ENCODE data around the gene DNAJC22. TPM values are rescaled to one million over a fixed set of nuclear protein-coding genes. Genes with fewer than 3 reads are reported as not detected.

The DNAJC22 gene
- total and polyA plus RNA-seq, 2 donors from 2014 or later = 15.1 to 16.2 TPM

DNA sequence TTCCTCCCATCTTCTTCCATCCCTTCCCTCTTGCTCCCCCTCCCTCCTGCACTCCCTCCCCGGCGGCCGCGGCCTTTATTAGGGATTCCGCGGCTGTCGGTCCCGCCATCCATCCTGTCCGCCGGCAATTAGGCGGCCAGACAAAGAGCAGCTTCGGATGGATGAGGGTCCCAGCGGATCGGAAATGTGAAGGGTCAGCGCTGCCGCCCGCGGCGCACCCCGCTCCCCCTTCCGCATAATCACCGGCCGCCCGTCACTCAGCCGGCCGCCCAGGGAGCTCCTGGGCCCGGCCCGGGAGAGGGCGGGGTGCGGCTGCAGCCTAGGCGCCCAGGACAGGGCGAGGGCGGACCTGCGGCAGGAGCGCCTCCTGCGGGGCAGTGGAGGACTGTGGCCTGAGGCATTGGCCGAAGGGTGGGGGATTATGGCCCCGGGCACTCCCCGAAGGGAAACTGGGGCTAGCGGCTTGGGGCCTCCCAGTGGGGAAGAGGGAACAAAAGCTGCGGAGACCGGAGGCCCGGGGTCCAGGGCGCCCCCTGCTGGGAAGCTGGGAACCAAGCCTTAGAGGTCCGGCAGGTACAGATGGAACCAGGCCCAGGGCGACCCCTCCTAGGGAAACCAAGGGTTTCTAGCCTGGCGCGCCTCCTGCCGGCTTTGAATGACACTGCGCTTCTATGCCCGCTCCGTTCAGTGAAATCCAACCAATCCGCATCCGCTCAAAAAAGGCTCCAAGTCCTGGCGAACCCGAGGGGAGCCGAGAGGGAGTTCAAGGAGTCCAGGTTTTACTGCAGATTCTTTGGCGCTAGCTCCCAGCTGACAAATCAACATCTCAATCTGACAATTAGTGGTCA is 4.4 kb upstream of the DNAJC22 start:
- Histone ChIP-seq H3K9ac (ENCODE audit: low read length in 3 of 3) (peak overlapping the region in 1 of 3 donors; percentile 58), H3K36me3 (ENCODE audit: control insufficient read depth in 2 of 3, insufficient read depth in 3 of 3, low read length in 3 of 3) (no peaks in the 10 kb centered on the region), H3K9me3 (ENCODE audit: control insufficient read depth in 2 of 3, insufficient read depth in 1 of 3, low read length in 3 of 3) (no peaks in the 10 kb centered on the region), H3K27ac (ENCODE audit: low read depth in 2 of 2, low read length in 2 of 2) (no peak overlapping the region), H3K27me3 (ENCODE audit: control insufficient read depth, insufficient read depth, low read length) (no peaks in the 10 kb centered on the region), H3K4me3 (ENCODE audit: low read length in 3 of 3) (peak overlapping the region in 2 of 3 donors; percentile 26 to 44), H3K4me1 (ENCODE audit: control insufficient read depth in 2 of 3, insufficient read depth in 2 of 3, low read depth in 1 of 3, low read length in 3 of 3) (peaks cover 3 to 30% (median 22%) of the 10 kb centered on the region in 3 donors)
- TF ChIP-seq, protein P1, sequence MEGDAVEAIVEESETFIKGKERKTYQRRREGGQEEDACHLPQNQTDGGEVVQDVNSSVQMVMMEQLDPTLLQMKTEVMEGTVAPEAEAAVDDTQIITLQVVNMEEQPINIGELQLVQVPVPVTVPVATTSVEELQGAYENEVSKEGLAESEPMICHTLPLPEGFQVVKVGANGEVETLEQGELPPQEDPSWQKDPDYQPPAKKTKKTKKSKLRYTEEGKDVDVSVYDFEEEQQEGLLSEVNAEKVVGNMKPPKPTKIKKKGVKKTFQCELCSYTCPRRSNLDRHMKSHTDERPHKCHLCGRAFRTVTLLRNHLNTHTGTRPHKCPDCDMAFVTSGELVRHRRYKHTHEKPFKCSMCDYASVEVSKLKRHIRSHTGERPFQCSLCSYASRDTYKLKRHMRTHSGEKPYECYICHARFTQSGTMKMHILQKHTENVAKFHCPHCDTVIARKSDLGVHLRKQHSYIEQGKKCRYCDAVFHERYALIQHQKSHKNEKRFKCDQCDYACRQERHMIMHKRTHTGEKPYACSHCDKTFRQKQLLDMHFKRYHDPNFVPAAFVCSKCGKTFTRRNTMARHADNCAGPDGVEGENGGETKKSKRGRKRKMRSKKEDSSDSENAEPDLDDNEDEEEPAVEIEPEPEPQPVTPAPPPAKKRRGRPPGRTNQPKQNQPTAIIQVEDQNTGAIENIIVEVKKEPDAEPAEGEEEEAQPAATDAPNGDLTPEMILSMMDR (IDR thresholded peaks at IDR 0.05; ENCODE audit: borderline replicate concordance, extremely low read depth, insufficient read depth) = peak; percentile 64
- peak; percentile 92 to 97 (median 96) for DNase-seq
- FAIRE-seq = no peak
- intact Hi-C loops (cut with DNase I) = no loop called here

DNA sequence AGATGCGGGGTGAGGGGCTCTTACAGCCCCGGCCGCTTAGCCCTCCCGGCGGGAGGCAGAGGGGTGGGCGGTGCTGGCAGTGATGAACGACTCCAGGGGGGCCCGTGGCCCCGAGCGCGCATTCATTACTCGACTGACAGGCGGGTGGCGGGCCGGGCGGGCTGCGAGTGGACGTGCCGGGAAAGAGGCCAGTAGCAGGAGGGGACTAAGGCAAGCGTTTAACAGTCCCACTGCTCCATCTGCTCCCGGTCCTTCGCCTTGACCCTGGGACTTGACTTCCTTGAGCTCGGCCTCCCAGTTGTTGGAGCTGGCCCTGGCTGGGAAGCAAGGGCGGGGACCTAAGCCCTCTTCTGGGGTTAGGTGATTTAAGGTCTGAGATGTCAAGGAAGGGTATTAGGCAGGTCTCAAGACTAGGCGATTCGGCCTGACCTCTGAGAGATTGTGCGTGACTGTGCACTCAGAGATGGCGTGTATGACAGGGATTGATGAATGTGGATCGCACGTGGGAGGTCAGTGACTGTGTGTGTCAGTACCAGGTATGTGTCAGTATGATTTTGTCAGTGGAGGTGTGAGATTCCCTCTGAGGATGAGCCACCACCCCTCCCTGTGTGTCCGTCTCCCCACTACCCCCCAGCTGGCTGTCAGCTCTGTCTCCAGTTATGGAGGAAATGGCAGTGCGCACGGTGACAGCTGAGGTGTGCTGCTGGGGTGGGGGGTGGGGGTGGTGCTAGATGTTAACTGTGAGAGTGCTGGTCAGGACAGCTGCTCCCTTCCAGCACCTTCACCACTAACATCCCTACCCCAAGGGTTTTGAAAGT is 3.6 kb upstream of the DNAJC22 start:
- intact Hi-C loops (cut with DNase I) = no loop called here
- Histone ChIP-seq H3K27me3 (ENCODE audit: control insufficient read depth, insufficient read depth, low read length) (no peaks in the 10 kb centered on the region), H3K4me1 (ENCODE audit: control insufficient read depth in 2 of 3, insufficient read depth in 2 of 3, low read depth in 1 of 3, low read length in 3 of 3) (peaks cover 3 to 36% (median 25%) of the 10 kb centered on the region in 3 donors), H3K4me3 (ENCODE audit: low read length in 3 of 3) (peak overlapping the region; percentile 26 to 44 (median 36)), H3K9ac (ENCODE audit: low read length in 3 of 3) (peak overlapping the region in 1 of 3 donors; percentile 58), H3K9me3 (ENCODE audit: control insufficient read depth in 2 of 3, insufficient read depth in 1 of 3, low read length in 3 of 3) (no peaks in the 10 kb centered on the region), H3K36me3 (ENCODE audit: control insufficient read depth in 2 of 3, insufficient read depth in 3 of 3, low read length in 3 of 3) (no peaks in the 10 kb centered on the region), H3K27ac (ENCODE audit: low read depth in 2 of 2, low read length in 2 of 2) (no peak overlapping the region)
- no peak for FAIRE-seq
- TF ChIP-seq, protein P1 (IDR thresholded peaks at IDR 0.05; ENCODE audit: borderline replicate concordance, extremely low read depth, insufficient read depth) = no peak
- peak in 3 of 5 donors; percentile 81 to 87 (median 85) for DNase-seq

DNA sequence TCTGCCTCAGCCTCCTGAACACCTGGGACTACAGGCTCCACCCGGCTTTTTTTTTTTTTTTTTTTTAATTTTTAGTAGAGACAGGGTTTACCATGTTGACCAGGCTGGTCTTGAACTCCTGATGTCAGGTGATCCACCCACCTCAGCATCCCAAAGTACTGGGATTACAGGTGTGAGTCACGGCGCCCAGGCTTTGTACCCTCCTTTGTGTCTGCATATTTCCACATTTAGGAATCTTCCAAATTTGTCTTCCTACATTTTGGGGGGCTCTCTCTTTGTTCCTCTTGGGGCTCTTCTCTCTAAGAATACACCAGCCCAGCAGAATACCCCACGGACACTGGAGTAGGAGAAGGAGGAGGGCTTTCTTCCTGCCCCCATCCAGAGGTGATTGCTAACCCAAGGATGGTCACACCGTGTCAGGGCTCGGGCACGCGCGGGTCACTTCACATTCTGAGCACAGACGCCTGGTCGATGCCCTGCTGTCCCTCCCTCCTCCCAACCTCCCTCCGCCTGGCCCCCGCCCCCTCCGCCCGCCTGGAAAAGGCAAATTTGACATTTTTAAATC is 2.1 kb upstream of the DNAJC22 start:
- FAIRE-seq (no peak), DNase-seq (no peak)
- Histone ChIP-seq H3K4me1 (ENCODE audit: control insufficient read depth in 2 of 3, insufficient read depth in 2 of 3, low read depth in 1 of 3, low read length in 3 of 3) (peaks cover 3 to 38% (median 25%) of the 10 kb centered on the region in 3 donors), H3K27me3 (ENCODE audit: control insufficient read depth, insufficient read depth, low read length) (no peaks in the 10 kb centered on the region), H3K4me3 (ENCODE audit: low read length in 3 of 3) (no peak overlapping the region), H3K36me3 (ENCODE audit: control insufficient read depth in 2 of 3, insufficient read depth in 3 of 3, low read length in 3 of 3) (no peaks in the 10 kb centered on the region), H3K9ac (ENCODE audit: low read length in 3 of 3) (no peak overlapping the region), H3K9me3 (ENCODE audit: control insufficient read depth in 2 of 3, insufficient read depth in 1 of 3, low read length in 3 of 3) (no peaks in the 10 kb centered on the region), H3K27ac (ENCODE audit: low read depth in 2 of 2, low read length in 2 of 2) (no peak overlapping the region)
- intact Hi-C loops (cut with DNase I) = no loop called here
- TF ChIP-seq, protein P1 (IDR thresholded peaks at IDR 0.05; ENCODE audit: borderline replicate concordance, extremely low read depth, insufficient read depth) = no peak
